ENCODE data around the gene PPL. TPM values are rescaled to one million over a fixed set of nuclear protein-coding genes. Genes with fewer than 3 reads are reported as not detected.

The PPL gene
- total and polyA plus RNA-seq, 2 of the 8 experiments (the other 6 are each of a cell fraction or from before 2014, with no cell fraction given) = 11.3 to 29.5 TPM

GRCh38 chr16:4883501-4883900 lies 53.4 kb downstream of the PPL start (continued):
- TF ChIP-seq CTCF (IDR thresholded peaks at IDR 0.05; ENCODE audit: control extremely low read depth in 1 of 3, insufficient read depth in 1 of 3, low read depth in 1 of 3, low read length in 3 of 3) = no peak

Measured in H1 (cell line).